Heart right ventricle (tissue), 16 donors: ENCODE measurements around the gene ZNF365. TPM values are rescaled to one million over a fixed set of nuclear protein-coding genes. Genes with fewer than 3 reads are reported as not detected.

ENCODE experiments used
- ATAC-seq, 8 donors: fragments of 200-7000 bp; cut with Tn5 transposase; one replicate each; pipeline ENCODE4 v1.9.1; 2020; ENCODE audit warnings: mild to moderate bottlenecking in 8 of 8, moderate library complexity in 8 of 8, moderate number of reproducible peaks in 1 of 8
- DNase-seq, 2 donors: peaks; one replicate each; pipeline ENCODE4 v3.0.0-alpha.2; 2020
- H3K27ac ChIP-seq, 10 donors: fragments of 200-600 bp; sonication (generic) in 2 of 10; one replicate each; pipeline versions ENCODE4 v1.5.0 to v1.8.0; 2020 to 2022; ENCODE audit warnings: mild to moderate bottlenecking in 3 of 10
- H3K27me3 ChIP-seq, 7 donors: fragments of 200-600 bp; one replicate each; pipeline ENCODE4 v1.8.0; 2021 to 2022; ENCODE audit warnings: mild to moderate bottlenecking in 2 of 7
- H3K36me3 ChIP-seq, 9 donors: fragments of 200-600 bp; sonication (generic) in 1 of 9; one replicate each; pipeline versions ENCODE4 v1.5.0 to v1.8.0; 2020 to 2022; ENCODE audit warnings: mild to moderate bottlenecking in 2 of 9
- H3K4me1 ChIP-seq, 9 donors: fragments of 200-600 bp; sonication (generic) in 1 of 9; one replicate each; pipeline versions ENCODE4 v1.5.0 to v1.8.0; 2020 to 2022; ENCODE audit warnings: mild to moderate bottlenecking in 4 of 9
- H3K4me3 ChIP-seq, 10 donors: fragments of 200-600 bp; sonication (generic) in 2 of 10; one replicate each; pipeline versions ENCODE4 v1.5.0 to v1.8.0; 2020 to 2022; ENCODE audit warnings: mild to moderate bottlenecking in 7 of 10, moderate library complexity in 2 of 10
- H3K9me3 ChIP-seq, 11 donors: fragments of 200-600 bp in 10 of 11; sonication (generic) in 2 of 11; one replicate each; pipeline versions ENCODE4 v1.5.0 to v1.8.0; 2013 to 2022; ENCODE audit warnings: mild to moderate bottlenecking in 2 of 11, control low read depth in 1 of 11, moderate library complexity in 1 of 11
- WGBS, 2 donors: extraction: QIAGEN DNeasy Blood & Tissue Kit; methylation state at CpG; one replicate each; pipeline ENCODE4 v1.1.7; 2013; ENCODE audit warnings: inconsistent platforms in 1 of 2; 5-methylcytosine and 5-hydroxymethylcytosine counted together
- intact Hi-C, 10 donors: fragments of 100-400 bp; cut with DNase I; formaldehyde crosslinking; loops; one replicate each; pipeline versions ENCODE4 v1.11.1 to v1.14.2; 2022
- polyA plus RNA-seq, 2 donors: library from polyadenylated mRNA; stranded (reverse); fragments of 200-250 nt; gene quantifications; one replicate each; pipeline ENCODE4 v1.2.3, GENCODE V29; 2013
- total RNA-seq, 10 donors: library from RNA; stranded (reverse); fragmentation: NEBNext Ultra II Directional in 3 of 10; extraction: Animal tissue kit (Norgen Biotek cat#: 25700) in 3 of 10; gene quantifications; one replicate each; pipeline versions ENCODE4 v1.2.1 to v1.2.4, GENCODE V29; 2021 to 2023
- TF ChIP-seq, protein P1 (sequence below), 9 donors: fragments of 200-600 bp; sonication (generic) in 2 of 9; IDR thresholded peaks; one replicate each; pipeline versions ENCODE4 v1.5.0 to v1.8.0; 2021 to 2022; ENCODE audit warnings: antibody characterized with exemption in 9 of 9, mild to moderate bottlenecking in 5 of 9, moderate library complexity in 1 of 9
- donor health status: Arrhythmogenic right ventricular cardiomyopathy.
- donor health status: ischemic (EF 13 %, LVEDD 7.1; RV severe dilation, severe dysfunction).
- donor health status: healthy with polysubstance abuse.
- donor health status: DM: no; HTN: yes; CAD: no.
- donor health status: DM: no; HTN: no; CAD: no.
- donor health status: ischemic (EF 25% LVEDD 6.9; RV normal size, moderate dysfunction).
- donor health status: ischemic (EF 25% LVEDD 5.7; RV mildly dilated, moderate dysfunction).
- donor health status: healthy.
- donor health status: DM: yes; HTN: yes; CAD: no.
- donor health status: Ischemic cardiomyopathy.
- donor health status: ischemic (EF 35%, LVEDD 5.7; RV mildly dilated, moderate dysfunction).
- donor health status: nonischemic (EF 11% LVEDD 7.7; RV severe dilation, severe dysfunction).
- donor health status: DM: yes; HTN: yes; CAD: no.
- donor health status: PGD.
- donor health status: ischemic (EF 29% LVEDD 5.4; RV normal size, mild dysfunction).
- donor health status: nonischemic (EF 23%, LVEDD 6.1; RV moderate dilation, normal function).

ZNF365 gene
- total and polyA plus RNA-seq, 12 donors: 0.05 to 0.60 (median 0.16) TPM

DNA sequence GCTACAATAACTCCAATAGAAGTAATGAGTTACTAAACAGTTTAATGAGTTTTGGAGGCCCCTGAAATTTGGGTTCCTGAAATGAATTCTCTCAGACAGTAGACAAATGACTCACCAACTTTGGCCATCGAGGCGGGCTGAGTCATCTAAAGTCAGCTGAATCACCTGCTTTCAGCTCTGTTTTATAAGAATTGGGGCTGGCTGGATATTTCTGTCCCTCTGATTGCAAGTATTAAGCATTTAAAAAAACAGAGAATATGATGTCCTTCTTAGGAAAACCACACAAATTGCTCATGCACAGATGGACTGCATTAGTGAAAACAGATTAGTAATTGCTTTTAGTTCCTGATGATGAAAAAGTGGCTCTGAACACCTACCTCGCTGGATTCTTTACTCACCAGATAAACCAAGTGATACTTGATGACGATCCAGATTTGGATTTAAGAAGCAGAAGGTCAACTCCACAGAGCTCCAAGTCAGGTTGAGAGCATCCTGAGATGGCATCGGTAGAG, 59.1 kb downstream of the ZNF365 start:
- H3K4me3 ChIP-seq: no peak overlapping the region
- TF ChIP-seq, protein P1, sequence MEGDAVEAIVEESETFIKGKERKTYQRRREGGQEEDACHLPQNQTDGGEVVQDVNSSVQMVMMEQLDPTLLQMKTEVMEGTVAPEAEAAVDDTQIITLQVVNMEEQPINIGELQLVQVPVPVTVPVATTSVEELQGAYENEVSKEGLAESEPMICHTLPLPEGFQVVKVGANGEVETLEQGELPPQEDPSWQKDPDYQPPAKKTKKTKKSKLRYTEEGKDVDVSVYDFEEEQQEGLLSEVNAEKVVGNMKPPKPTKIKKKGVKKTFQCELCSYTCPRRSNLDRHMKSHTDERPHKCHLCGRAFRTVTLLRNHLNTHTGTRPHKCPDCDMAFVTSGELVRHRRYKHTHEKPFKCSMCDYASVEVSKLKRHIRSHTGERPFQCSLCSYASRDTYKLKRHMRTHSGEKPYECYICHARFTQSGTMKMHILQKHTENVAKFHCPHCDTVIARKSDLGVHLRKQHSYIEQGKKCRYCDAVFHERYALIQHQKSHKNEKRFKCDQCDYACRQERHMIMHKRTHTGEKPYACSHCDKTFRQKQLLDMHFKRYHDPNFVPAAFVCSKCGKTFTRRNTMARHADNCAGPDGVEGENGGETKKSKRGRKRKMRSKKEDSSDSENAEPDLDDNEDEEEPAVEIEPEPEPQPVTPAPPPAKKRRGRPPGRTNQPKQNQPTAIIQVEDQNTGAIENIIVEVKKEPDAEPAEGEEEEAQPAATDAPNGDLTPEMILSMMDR (IDR thresholded peaks at IDR 0.05): no peak
- peaks cover 0 to 7% (median 0%) of the 10 kb centered on the region in 7 donors for H3K27me3 ChIP-seq
- intact Hi-C loops: loop anchor here (5.0 to 10.0 kb wide), 6 partner anchors 152 to 722 kb away; partner anchors contain the start of gene EGR2 (in 4 of the 10)
- peaks cover 0 to 13% (median 0%) of the 10 kb centered on the region in 9 donors for H3K4me1 ChIP-seq
- H3K27ac ChIP-seq: peak overlapping the region in 6 of 10 donors; percentile 13 to 73 (median 46)
- 69 to 73% methylated on average over 5 of the region's 5 CpGs for WGBS, 2 donors
- DNase-seq (peak in 1 of 2 donors; percentile 45), ATAC-seq (peak in 6 of 8 donors; percentile 46 to 80 (median 74))
- peaks cover 0 to 5% (median 0%) of the 10 kb centered on the region in 11 donors for H3K9me3 ChIP-seq
- no peaks in the 10 kb centered on the region for H3K36me3 ChIP-seq

GRCh38 chr10:62433901-62434300, 59.7 kb downstream of the ZNF365 start:
- peaks cover 0 to 7% (median 0%) of the 10 kb centered on the region in 7 donors for H3K27me3 ChIP-seq
- H3K4me1 ChIP-seq: peaks cover 0 to 13% (median 0%) of the 10 kb centered on the region in 9 donors
- H3K36me3 ChIP-seq: no peaks in the 10 kb centered on the region
- DNase-seq (no peak), ATAC-seq (no peak)
- H3K27ac ChIP-seq: peak overlapping the region in 6 of 10 donors; percentile 0 to 63 (median 36)
- H3K9me3 ChIP-seq: no peaks in the 10 kb centered on the region
- intact Hi-C loops: loop anchor here (5.0 to 10.0 kb wide), 6 partner anchors 151 to 721 kb away; partner anchors contain the start of gene EGR2 (in 4 of the 10)
- H3K4me3 ChIP-seq: no peak overlapping the region
- WGBS, 2 donors: 87 to 91% methylated on average over 4 of the region's 4 CpGs
- TF ChIP-seq, protein P1 (IDR thresholded peaks at IDR 0.05): no peak

- no peaks in the 10 kb centered on the region for H3K36me3 ChIP-seq
- peaks cover 0 to 11% (median 0%) of the 10 kb centered on the region in 9 donors for H3K4me1 ChIP-seq
Observed at GRCh38 chr10:62437696-62438095, 63.5 kb downstream of the ZNF365 start.

GRCh38 chr10:62442006-62442405, 67.8 kb downstream of the ZNF365 start:
- ATAC-seq: peak in 1 of 8 donors; percentile 42

More at GRCh38 chr10:62437696-62438095, 63.5 kb downstream of the ZNF365 start:
- Histone ChIP-seq H3K4me3 (no peak overlapping the region), H3K9me3 (no peaks in the 10 kb centered on the region), H3K27me3 (peaks cover 0 to 7% (median 0%) of the 10 kb centered on the region in 7 donors), H3K27ac (no peak overlapping the region)
- DNase-seq: peak in 1 of 2 donors; percentile 29
- peak in 4 of 8 donors; percentile 56 to 69 (median 63) for ATAC-seq
- TF ChIP-seq, protein P1 (IDR thresholded peaks at IDR 0.05): peak; percentile 52 to 88 (median 74)
- intact Hi-C loops: loop anchor here (2.0 to 10.0 kb wide), 10 partner anchors 147 to 721 kb away; partner anchors contain the start of gene EGR2 (in 5 of the 10)
- 8% methylated on average over 3 of the region's 3 CpGs for WGBS, 2 donors

More at GRCh38 chr10:62442006-62442405, 67.8 kb downstream of the ZNF365 start:
- intact Hi-C loops: loop anchor here in 1 of 10 donors (10.0 kb wide), 1 partner anchor 143 kb away; no protein-coding TSS in a partner anchor
- no peak for DNase-seq
- Histone ChIP-seq H3K4me1 (peaks cover 0 to 10% (median 0%) of the 10 kb centered on the region in 9 donors), H3K9me3 (no peaks in the 10 kb centered on the region), H3K27me3 (peaks cover 0 to 5% (median 0%) of the 10 kb centered on the region in 7 donors), H3K27ac (no peak overlapping the region), H3K4me3 (no peak overlapping the region), H3K36me3 (no peaks in the 10 kb centered on the region)
- 38 to 41% methylated on average over 3 of the region's 3 CpGs for WGBS, 2 donors
- TF ChIP-seq, protein P1 (IDR thresholded peaks at IDR 0.05): no peak
